Astrocyte (in vitro differentiated cells and primary cell): ENCODE measurements around the gene ZNF764. TPM values are rescaled to one million over a fixed set of nuclear protein-coding genes. Genes with fewer than 3 reads are reported as not detected.
"Not testable (repeated sequence)": the region's sequence is repeated elsewhere in the genome, so short reads cannot be mapped to it uniquely, and the experiment has no call there.

Experiments used
- DNase-seq: peaks from one replicate; pipeline ENCODE4 v3.0.0-alpha.2; 2010; ENCODE audit warnings: low read depth
- FAIRE-seq: peaks from 2 replicates; lab custom pipeline; 2011; peaks lifted over from hg19 to GRCh38; lab: Jason Lieb, UNC
- H2AFZ ChIP-seq: 2 replicates; pipeline ENCODE4 v1.6.0; 2012; ENCODE audit warnings: low read depth, low read length, inconsistent platforms
- H3K27ac ChIP-seq: 2 replicates; pipeline ENCODE4 v1.5.1; 2011; ENCODE audit warnings: low read depth, low read length, inconsistent platforms
- H3K27me3 ChIP-seq: 2 replicates; pipeline ENCODE4 v1.6.0; 2011; ENCODE audit warnings: low read length, inconsistent platforms; ENCODE audit not compliant: insufficient read depth
- H3K36me3 ChIP-seq: 2 replicates; pipeline ENCODE4 v1.5.1; 2011; ENCODE audit warnings: low read length, inconsistent platforms; ENCODE audit not compliant: insufficient read depth
- H3K4me1 ChIP-seq: 2 replicates; pipeline ENCODE4 v1.5.1; 2011; ENCODE audit warnings: low read length, inconsistent platforms; ENCODE audit not compliant: insufficient read depth
- H3K4me2 ChIP-seq: 2 replicates; pipeline ENCODE4 v1.6.0; 2012; ENCODE audit warnings: low read length, inconsistent platforms
- H3K4me3 ChIP-seq: 2 replicates; pipeline ENCODE4 v1.5.1; 2011; ENCODE audit warnings: low read depth, mild to moderate bottlenecking, low read length, inconsistent platforms; ENCODE audit not compliant: insufficient read depth
- H3K79me2 ChIP-seq: 2 replicates; pipeline ENCODE4 v1.6.0; 2012; ENCODE audit warnings: mild to moderate bottlenecking, low read length, inconsistent platforms; ENCODE audit not compliant: insufficient read depth
- H3K9ac ChIP-seq: 2 replicates; pipeline ENCODE4 v1.6.0; 2012; ENCODE audit warnings: mild to moderate bottlenecking, low read length, inconsistent platforms
- H3K9me3 ChIP-seq: 2 replicates; pipeline ENCODE4 v1.5.1; 2012; ENCODE audit warnings: low read depth, mild to moderate bottlenecking, low read length, inconsistent platforms; ENCODE audit not compliant: insufficient read depth
- H4K20me1 ChIP-seq: 2 replicates; pipeline ENCODE4 v1.6.0; 2012; ENCODE audit warnings: low read length, inconsistent platforms; ENCODE audit not compliant: insufficient read depth
- H3K27ac Mint-ChIP-seq: one replicate; pipeline ENCODE4 v1.8.0; 2021; ENCODE audit warnings: mild to moderate bottlenecking, mixed read lengths; ENCODE audit not compliant: unreplicated experiment
- H3K27me3 Mint-ChIP-seq: one replicate; pipeline ENCODE4 v1.8.0; 2021; ENCODE audit warnings: low read depth, mixed read lengths; ENCODE audit not compliant: unreplicated experiment
- H3K36me3 Mint-ChIP-seq: one replicate; pipeline ENCODE4 v1.8.0; 2021; ENCODE audit warnings: low read depth, mixed read lengths; ENCODE audit not compliant: unreplicated experiment
- H3K4me1 Mint-ChIP-seq: one replicate; pipeline ENCODE4 v1.8.0; 2021; ENCODE audit warnings: low read depth, mixed read lengths; ENCODE audit not compliant: unreplicated experiment
- H3K4me3 Mint-ChIP-seq: one replicate; pipeline ENCODE4 v1.8.0; 2021; ENCODE audit warnings: mild to moderate bottlenecking, moderate library complexity, mixed read lengths; ENCODE audit not compliant: unreplicated experiment
- H3K9me3 Mint-ChIP-seq: one replicate; pipeline ENCODE4 v1.8.0; 2021; ENCODE audit warnings: mild to moderate bottlenecking, mixed read lengths; ENCODE audit not compliant: unreplicated experiment
- CTCF ChIP-seq: IDR thresholded peaks from 2 replicates; pipeline ENCODE4 v1.5.1; 2011; ENCODE audit warnings: low read depth, mild to moderate bottlenecking, inconsistent platforms, low read length, moderate library complexity; ENCODE audit not compliant: insufficient read depth
- EZH2 ChIP-seq: IDR thresholded peaks from 2 replicates; pipeline ENCODE4 v1.6.1; 2012; ENCODE audit warnings: mild to moderate bottlenecking, low read length, inconsistent platforms; ENCODE audit not compliant: insufficient read depth
- total RNA-seq: library from RNA; stranded (reverse); gene quantifications from 2 replicates; pipeline ENCODE4 v1.2.1, GENCODE V29; 2021

Gene ZNF764
- total RNA-seq, 1 donor from 2014 or later, result 8.5 TPM

- Histone ChIP-seq H2AFZ (no peak overlapping the region), H3K4me2 (no peak overlapping the region), H4K20me1 (no peaks in the 10 kb centered on the region), H3K27me3 (no peaks in the 10 kb centered on the region), H3K4me1 (peaks cover 12% of the 10 kb centered on the region), H3K4me3 (no peak overlapping the region), H3K79me2 (no peaks in the 10 kb centered on the region), H3K36me3 (no peaks in the 10 kb centered on the region), H3K9ac (no peak overlapping the region), H3K27ac (no peak overlapping the region), H3K9me3 (no peaks in the 10 kb centered on the region)
- Mint-ChIP-seq H3K27me3 (peaks cover 5% of the 10 kb centered on the region), H3K4me1 (no peaks in the 10 kb centered on the region), H3K9me3 (no peaks in the 10 kb centered on the region), H3K4me3 (no peak overlapping the region), H3K36me3 (no peaks in the 10 kb centered on the region), H3K27ac (no peak overlapping the region)
- TF ChIP-seq CTCF (no peak), EZH2 (no peak)
- FAIRE-seq (no peak), DNase-seq (no peak)
Observed at GRCh38 chr16:30543067-30543466, 15.1 kb downstream of the ZNF764 start.

- Histone ChIP-seq H3K27ac (peak overlapping the region; percentile 41), H4K20me1 (no peaks in the 10 kb centered on the region), H3K27me3 (no peaks in the 10 kb centered on the region), H2AFZ (peak overlapping the region; percentile 64), H3K4me1 (peaks cover 12% of the 10 kb centered on the region), H3K36me3 (no peaks in the 10 kb centered on the region), H3K9ac (peak overlapping the region; percentile 43), H3K4me3 (no peak overlapping the region), H3K79me2 (no peaks in the 10 kb centered on the region), H3K9me3 (no peaks in the 10 kb centered on the region), H3K4me2 (peak overlapping the region; percentile 71)
- TF ChIP-seq EZH2 (no peak), CTCF (no peak)
- Mint-ChIP-seq H3K27me3 (peaks cover 5% of the 10 kb centered on the region), H3K27ac (no peak overlapping the region), H3K4me3 (no peak overlapping the region), H3K4me1 (no peaks in the 10 kb centered on the region), H3K36me3 (peaks cover 2% of the 10 kb centered on the region), H3K9me3 (no peaks in the 10 kb centered on the region)
- DNase-seq (peak; percentile 55), FAIRE-seq (no peak)
Observed at GRCh38 chr16:30541502-30542329, 16.5 kb downstream of the ZNF764 start.

GRCh38 chr16:30540916-30541464 lies 17.2 kb downstream of the ZNF764 start:
- H3K27ac ChIP-seq, result peak overlapping the region; percentile 41
- H3K36me3 ChIP-seq, H3K4me1 Mint-ChIP-seq, H3K9me3 Mint-ChIP-seq, H3K9me3 ChIP-seq, H3K36me3 Mint-ChIP-seq, H3K27me3 Mint-ChIP-seq, H3K9ac ChIP-seq, FAIRE-seq, H3K27ac Mint-ChIP-seq, H3K4me3 ChIP-seq, H2AFZ ChIP-seq, H3K79me2 ChIP-seq, H4K20me1 ChIP-seq, H3K4me3 Mint-ChIP-seq, H3K27me3 ChIP-seq, DNase-seq: not testable (repeated sequence)
- H3K4me1 ChIP-seq, result peaks cover 12% of the 10 kb centered on the region
- peak overlapping the region; percentile 71 for H3K4me2 ChIP-seq

GRCh38 chr16:30539986-30540526 lies 18.1 kb downstream of the ZNF764 start:
- not testable (repeated sequence) for H3K36me3 ChIP-seq, H3K4me2 ChIP-seq, DNase-seq, H3K9me3 ChIP-seq, H3K36me3 Mint-ChIP-seq, H3K27me3 Mint-ChIP-seq, H3K4me1 Mint-ChIP-seq, H3K9me3 Mint-ChIP-seq, H2AFZ ChIP-seq, FAIRE-seq, H3K27ac Mint-ChIP-seq, H3K27ac ChIP-seq, H3K4me3 Mint-ChIP-seq, H3K9ac ChIP-seq, H3K4me3 ChIP-seq, H4K20me1 ChIP-seq, H3K27me3 ChIP-seq, H3K79me2 ChIP-seq
- H3K4me1 ChIP-seq, result peaks cover 21% of the 10 kb centered on the region
